ENCODE measurements around the gene SIN3A. TPM values are rescaled to one million over a fixed set of nuclear protein-coding genes. Genes with fewer than 3 reads are reported as not detected.

Gene SIN3A
- total and polyA plus RNA-seq, 9 of the 15 experiments (the other 6 are each of a cell fraction or from before 2014, with no cell fraction given), result 11.1 to 70.3 (median 25.3) TPM

DNA sequence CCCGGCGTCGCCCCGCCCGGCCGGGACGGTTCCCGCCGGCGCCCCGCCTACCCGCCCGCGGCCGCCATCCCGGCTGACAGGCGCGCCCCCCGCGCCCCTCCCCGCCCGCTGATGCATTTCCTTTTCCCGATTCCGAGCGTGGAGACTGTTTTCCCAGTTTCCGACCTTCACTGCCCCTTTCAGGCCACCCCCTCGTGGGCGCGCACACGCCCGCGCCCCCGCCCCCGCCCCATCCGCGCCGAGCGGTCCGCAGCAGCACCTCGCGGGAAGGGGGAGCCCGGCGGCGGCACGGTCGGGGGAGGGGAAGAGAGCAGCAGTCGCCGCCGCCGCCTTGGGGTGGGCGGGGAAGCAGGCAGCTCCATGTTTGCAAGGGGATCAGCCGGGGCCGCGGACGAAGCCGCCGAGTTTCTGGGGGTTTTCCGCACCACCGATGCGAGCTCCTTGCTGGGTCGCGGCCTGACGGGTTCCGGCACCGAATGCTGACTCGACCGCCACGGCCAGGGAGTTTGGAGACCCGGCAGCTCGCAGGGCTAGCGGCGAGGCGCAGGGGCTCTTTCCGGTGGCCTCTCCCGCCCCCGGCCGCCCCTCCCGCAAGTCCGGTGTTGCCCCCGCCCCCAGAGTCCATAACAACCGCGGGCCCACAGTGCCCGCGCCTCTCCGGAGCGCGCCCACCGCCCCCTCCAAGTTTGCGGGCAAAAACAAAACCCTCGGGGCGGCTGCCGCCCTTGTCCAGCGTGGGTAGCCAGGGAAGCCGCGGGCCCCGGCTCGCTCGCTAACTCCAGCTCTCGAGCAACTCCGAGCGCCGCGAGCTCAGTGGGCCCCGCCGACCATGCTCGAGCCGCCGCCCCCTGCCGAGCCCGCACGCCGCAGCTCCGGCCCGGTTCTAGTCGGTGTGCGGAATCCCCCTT lies 3.2 kb upstream of the SIN3A start (continued):
- TF ChIP-seq YY1 (IDR thresholded peaks at IDR 0.05; ENCODE audit: borderline replicate concordance in 1 of 3, control insufficient read depth in 1 of 3, extremely low read depth in 1 of 3, insufficient read depth in 3 of 3, insufficient read length in 1 of 3, insufficient replicate concordance in 2 of 3, low read depth in 1 of 3, low read length in 2 of 3), result peak in 2 of 3 experiments; percentile 20 to 57
- no peak for TF ChIP-seq LCOR (CRISPR knock-in tag; IDR thresholded peaks at IDR 0.05)
- peak; percentile 30 for TF ChIP-seq HNRNPK (IDR thresholded peaks at IDR 0.05; ENCODE audit: low read depth, low read length, poor library complexity, severe bottlenecking)
- no peak for TF ChIP-seq PHF20 (IDR thresholded peaks at IDR 0.05; ENCODE audit: partially characterized antibody)
- no peak for TF ChIP-seq NR1H2 (CRISPR knock-in tag; IDR thresholded peaks at IDR 0.05)
- no peak for TF ChIP-seq ZNF311 (CRISPR knock-in tag; IDR thresholded peaks at IDR 0.05)
- TF ChIP-seq ZBTB7A (IDR thresholded peaks at IDR 0.05; ENCODE audit: borderline replicate concordance, control insufficient read depth, low read depth, low read length), result peak; percentile 84
- TF ChIP-seq, protein P1, sequence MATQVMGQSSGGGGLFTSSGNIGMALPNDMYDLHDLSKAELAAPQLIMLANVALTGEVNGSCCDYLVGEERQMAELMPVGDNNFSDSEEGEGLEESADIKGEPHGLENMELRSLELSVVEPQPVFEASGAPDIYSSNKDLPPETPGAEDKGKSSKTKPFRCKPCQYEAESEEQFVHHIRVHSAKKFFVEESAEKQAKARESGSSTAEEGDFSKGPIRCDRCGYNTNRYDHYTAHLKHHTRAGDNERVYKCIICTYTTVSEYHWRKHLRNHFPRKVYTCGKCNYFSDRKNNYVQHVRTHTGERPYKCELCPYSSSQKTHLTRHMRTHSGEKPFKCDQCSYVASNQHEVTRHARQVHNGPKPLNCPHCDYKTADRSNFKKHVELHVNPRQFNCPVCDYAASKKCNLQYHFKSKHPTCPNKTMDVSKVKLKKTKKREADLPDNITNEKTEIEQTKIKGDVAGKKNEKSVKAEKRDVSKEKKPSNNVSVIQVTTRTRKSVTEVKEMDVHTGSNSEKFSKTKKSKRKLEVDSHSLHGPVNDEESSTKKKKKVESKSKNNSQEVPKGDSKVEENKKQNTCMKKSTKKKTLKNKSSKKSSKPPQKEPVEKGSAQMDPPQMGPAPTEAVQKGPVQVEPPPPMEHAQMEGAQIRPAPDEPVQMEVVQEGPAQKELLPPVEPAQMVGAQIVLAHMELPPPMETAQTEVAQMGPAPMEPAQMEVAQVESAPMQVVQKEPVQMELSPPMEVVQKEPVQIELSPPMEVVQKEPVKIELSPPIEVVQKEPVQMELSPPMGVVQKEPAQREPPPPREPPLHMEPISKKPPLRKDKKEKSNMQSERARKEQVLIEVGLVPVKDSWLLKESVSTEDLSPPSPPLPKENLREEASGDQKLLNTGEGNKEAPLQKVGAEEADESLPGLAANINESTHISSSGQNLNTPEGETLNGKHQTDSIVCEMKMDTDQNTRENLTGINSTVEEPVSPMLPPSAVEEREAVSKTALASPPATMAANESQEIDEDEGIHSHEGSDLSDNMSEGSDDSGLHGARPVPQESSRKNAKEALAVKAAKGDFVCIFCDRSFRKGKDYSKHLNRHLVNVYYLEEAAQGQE (IDR thresholded peaks at IDR 0.05; ENCODE audit: borderline replicate concordance), result no peak
- TF ChIP-seq, protein P1 (CRISPR knock-in tag; IDR thresholded peaks at IDR 0.05; ENCODE audit: low read depth), result no peak
- TF ChIP-seq KHSRP (IDR thresholded peaks at IDR 0.05), result no peak
- TF ChIP-seq U2AF1 (optimal IDR thresholded peaks at IDR 0.05; ENCODE audit: low read depth, low read length), result no peak
- TF ChIP-seq SMARCE1 (IDR thresholded peaks at IDR 0.05), result no peak
- no peak for TF ChIP-seq TBP (optimal IDR thresholded peaks at IDR 0.05; ENCODE audit: low read depth, low read length)
- TF ChIP-seq STAT5B (CRISPR knock-in tag; IDR thresholded peaks at IDR 0.05), result no peak
- TF ChIP-seq CBX2 (IDR thresholded peaks at IDR 0.05; ENCODE audit: insufficient read depth, low read length, poor library complexity, severe bottlenecking), result no peak
- TF ChIP-seq NFATC3 (IDR thresholded peaks at IDR 0.05), result no peak
- TF ChIP-seq ZNF121 (CRISPR knock-in tag; conservative IDR thresholded peaks at IDR 0.05), result no peak
- peak; percentile 46; the same call in 1 of the 2 replicates for TF ChIP-seq RB1 (IDR thresholded peaks at IDR 0.05; ENCODE audit: low read depth)
- no peak for TF ChIP-seq ZNF23 (CRISPR knock-in tag; IDR thresholded peaks at IDR 0.05)
- no peak for TF ChIP-seq L3MBTL2 (IDR thresholded peaks at IDR 0.05)
- TF ChIP-seq SREBF1 (IDR thresholded peaks at IDR 0.05; ENCODE audit: borderline replicate concordance, low read depth, low read length), result no peak
- TF ChIP-seq COPS2 (conservative IDR thresholded peaks at IDR 0.05), result no peak

Data from K562 (cell line).